GM19463 (cell line): ENCODE data around the gene SAFB2.

Experiments
- ATAC-seq: cut with Tn5 transposase; IDR thresholded peaks from one replicate; pipeline ENCODE4 v1.9.1; 2021; ENCODE audit warnings: mild to moderate bottlenecking, moderate library complexity; ENCODE audit not compliant: unreplicated experiment

SAFB2 gene

GRCh38 chr19:5585461-5586299 is 36.9 kb downstream of the SAFB2 start:
- no peak for ATAC-seq

- no peak for ATAC-seq
These were observed 42.4 kb downstream of the SAFB2 start for GRCh38 chr19:5580161-5580571.

DNA sequence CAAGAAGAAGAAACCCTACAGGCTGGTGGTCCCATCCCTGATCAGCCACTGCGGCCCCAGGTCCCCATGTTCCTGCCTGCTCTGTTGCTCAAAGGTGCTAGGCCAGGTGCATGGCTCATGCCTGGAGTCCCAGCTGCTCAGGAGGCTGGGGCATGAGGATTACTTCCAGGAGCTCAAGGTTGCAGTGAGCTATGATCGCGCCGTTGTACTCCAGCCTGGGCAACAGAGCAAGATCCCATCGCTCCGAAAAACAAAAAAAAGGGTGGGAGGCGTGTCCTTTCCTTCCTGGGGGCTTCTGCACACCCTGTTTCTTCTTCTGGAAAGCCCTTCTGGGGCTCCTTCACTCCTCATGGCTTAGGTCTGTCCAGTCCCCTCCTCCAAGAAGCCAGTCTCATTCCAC is 42.9 kb downstream of the SAFB2 start:
- no peak for ATAC-seq

GRCh38 chr19:5579286-5579685 is 43.3 kb downstream of the SAFB2 start:
- no peak for ATAC-seq

DNA sequence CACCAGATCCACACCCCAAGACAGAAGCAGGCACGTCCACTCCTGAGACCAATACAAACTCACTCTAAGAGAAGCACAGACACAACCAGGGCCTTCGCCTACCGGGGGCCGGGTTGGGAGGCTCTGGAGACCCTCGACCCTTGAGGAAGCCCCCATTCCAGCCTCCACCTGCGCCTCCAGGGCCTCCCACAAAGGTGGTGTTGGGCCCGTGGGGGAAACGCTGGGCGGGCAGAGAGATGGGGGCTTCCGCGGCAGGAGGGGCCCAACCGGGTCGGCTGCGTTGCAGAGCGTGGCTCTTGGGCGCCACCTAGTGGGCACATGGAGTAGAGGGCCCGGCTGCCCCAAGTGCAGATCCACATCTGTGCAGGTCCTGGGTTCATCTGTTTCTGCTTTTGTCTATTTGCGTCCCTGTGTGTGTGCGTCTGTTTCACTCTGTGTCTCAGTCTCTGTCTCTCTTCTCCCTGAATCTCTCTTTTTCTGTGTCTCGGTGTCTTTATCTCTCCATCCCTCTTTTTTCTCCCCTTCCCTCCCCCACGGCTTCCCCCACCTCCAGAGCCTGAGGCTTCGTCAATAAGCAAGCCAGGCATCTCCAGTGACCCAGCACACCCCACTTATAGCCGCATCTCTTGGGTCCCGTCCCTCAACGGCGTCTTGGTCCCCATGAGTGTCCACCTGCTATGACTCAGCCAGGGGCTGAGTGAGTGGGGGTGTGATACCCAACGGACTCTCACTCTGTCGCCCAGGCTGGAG is 44.3 kb downstream of the SAFB2 start:
- no peak for ATAC-seq

DNA sequence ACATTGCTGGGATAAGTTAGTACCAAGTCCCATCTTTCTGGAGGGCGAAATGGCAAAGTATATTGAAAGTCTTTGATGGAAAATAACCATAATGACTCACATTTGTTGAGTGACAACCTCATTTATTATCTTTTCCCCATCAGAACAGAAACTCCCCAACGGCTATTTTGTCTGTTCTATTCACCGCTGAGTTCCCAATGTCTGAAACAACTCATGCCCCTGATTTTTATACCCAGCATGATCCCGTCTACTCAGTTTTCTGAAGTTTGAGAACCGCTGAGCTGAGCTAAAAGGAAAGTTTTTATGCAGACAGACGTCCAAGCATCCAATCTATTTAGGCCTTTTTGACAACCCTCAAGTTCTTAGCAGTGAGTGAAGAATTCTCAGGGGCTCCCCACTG is 47.0 kb downstream of the SAFB2 start:
- no peak for ATAC-seq

DNA sequence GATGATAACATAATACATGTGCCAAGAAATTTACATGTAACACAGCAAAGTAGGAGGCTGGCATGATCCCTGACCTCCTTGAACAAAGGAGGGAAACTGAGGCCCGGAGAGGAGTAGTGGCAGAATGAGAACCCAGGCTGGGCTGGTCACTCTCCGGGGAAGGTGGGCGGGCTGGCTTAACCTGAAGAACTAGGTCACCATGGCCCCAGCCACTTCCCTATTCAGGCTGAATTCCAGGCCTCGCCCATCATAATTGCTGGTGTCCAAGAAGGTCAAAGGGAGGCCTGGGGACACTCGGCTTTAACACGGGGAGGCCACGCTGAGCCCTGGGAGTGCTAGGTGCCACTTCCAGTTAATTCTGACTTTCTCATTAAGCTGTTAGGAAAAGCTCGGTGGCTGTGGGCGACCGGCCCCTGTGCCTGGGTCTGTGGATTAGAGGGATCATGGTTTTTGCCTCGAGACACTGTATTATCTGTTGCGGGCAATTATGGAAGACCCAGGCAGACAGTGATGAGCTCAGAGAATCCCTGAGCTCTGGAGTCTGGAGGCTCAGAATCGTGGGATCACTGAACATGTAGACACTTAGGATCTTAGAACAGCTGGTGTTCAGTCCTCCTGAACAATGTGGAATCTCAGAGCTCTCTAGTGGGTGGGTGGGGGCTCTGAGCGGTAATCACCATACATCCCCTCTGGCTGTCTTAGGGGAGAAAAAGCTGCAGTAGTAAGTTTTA is 49.9 kb downstream of the SAFB2 start:
- no peak for ATAC-seq

- no peak for ATAC-seq
These were observed 50.8 kb downstream of the SAFB2 start for GRCh38 chr19:5571777-5572176.

- no peak for ATAC-seq
These were observed 54.6 kb downstream of the SAFB2 start for GRCh38 chr19:5567970-5568407.

DNA sequence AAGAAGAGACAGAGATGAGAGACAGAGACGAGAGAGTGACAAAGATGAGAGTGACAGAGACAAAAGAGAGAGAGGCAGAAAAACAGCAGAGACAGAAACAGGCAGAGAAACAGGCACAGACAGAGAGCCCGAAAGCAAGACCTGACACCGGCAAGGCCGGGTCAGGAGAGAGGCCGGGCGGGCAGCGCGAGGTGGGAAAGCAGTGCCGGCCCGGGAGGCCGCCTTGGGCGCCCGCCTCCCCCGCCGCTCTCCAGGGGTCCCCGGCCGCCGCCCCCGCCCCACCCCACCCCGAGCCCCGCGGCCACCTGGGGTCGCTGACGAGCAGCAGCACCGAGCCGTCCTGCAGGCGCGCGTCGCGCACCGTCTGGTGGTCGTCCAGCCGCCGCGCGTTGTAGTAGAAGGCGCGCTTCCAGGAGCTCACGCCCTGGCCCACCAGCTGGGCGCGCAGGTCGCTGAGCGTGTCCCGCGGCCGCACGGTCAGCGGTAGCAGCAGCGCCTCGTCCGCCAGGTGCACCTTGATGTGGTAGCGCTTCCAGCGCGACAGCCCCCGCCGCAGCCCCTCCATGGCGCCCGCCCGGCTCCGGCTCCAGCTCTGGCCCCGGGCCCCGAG is 55.1 kb downstream of the SAFB2 start, which contains the start of gene TINCR:
TSS of gene TINCR (minus strand) at position 594 of the 610 bp plus-strand sequence.
- ATAC-seq: no peak

DNA sequence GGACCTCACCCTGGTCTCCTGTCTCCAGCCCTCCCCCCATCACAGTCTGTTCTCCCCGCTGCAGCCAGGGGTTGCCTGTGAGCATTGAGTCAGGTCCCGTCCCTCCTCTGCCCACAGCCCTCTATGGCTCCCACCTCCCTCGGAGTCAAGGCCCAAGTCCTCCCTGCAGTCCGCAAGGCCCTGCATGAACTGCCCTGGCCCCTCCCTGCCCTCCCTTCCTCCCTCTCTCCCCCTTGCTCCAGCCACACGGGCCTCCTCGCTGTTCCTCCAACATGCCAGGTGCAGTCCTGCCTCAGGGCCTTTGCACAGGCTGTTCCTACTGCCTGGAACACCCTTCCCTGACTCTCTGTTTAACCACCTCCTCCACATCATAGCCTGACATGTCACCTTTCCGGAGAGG is 57.6 kb downstream of the SAFB2 start:
- no peak for ATAC-seq

GRCh38 chr19:5563935-5564612 is 58.5 kb downstream of the SAFB2 start:
- ATAC-seq: no peak

DNA sequence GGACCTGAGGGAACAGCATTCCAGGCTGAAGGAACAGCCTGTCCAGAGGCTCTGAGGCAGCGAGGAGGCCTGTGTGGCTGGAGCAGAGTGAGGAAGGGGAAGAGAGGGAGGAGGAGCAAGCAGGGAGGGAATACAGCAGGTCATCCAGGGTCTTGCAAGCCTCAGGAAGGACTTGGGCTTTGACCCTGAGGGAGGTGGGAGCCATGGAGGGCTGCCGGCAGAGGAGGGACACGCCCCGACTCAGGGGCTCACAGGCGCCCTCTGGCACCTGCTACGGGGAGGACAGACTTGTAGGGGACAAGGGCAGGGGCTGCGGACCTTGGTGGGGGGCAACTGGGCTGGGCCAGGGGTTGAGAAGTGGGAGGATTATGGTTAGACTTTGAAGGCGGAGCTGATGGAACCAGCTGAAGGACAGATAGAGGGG is 59.6 kb downstream of the SAFB2 start:
- no peak for ATAC-seq

DNA sequence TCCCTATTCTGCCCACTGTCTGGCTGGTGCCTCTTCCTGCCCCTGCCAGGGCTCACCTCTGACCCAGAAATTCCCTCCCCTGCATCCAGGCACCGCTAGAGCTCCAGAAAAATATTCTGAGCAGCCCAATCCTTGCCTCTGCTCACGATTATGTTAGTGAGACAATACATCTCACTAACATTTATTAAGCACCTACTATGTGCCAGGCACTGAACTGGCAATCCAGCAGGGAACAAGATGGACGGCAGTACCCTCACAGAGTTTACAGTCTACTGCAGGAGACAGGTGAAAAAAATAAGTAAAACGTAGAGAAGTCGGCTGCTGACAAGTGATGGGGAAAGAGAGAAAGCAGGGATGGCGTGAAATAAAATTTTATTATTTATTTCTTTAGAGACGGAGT is 60.3 kb downstream of the SAFB2 start:
- no peak for ATAC-seq

DNA sequence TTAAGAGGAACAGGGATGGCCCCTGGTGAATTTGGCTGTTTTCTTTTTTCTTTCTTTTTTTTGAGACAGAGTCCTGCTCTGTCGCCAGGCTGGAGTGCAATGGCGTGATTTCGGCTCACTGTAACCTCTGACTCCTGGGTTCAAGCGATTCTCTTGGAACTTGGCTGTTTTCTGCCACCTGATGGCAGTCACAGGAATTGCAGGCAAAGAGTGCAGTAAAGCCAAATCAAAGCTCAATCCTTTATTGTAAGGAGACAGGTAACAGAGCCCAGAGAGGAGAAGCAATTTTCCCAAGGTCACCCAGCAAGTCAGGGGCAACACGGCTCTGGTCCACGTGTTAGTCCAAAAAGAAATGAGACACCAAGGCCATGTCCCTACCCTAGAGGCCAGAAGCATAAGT is 61.0 kb downstream of the SAFB2 start:
- no peak for ATAC-seq

DNA sequence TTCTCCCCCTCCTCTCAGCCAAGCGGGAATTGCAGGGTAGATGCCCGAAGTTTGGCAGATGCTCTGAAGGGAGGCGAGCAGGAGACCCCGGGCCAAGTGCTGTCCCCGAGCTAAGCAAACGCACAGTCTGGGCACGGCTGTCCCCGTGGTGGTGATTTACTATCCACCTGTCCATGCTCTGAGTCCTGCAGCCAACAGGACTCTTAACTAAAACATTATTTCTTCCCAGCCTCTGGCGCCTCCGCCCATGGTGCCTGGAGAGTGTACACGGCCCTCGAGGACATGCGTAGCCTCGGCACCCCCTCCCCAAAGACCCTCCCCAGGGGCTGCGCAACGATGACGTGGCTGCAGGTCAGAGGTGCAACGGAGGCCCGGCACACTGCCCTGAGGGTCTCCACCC is 62.4 kb downstream of the SAFB2 start:
- ATAC-seq: no peak

GRCh38 chr19:5559804-5560133 is 62.8 kb downstream of the SAFB2 start:
- no peak for ATAC-seq

- ATAC-seq: no peak
These were observed 64.4 kb downstream of the SAFB2 start for GRCh38 chr19:5558101-5558621.

DNA sequence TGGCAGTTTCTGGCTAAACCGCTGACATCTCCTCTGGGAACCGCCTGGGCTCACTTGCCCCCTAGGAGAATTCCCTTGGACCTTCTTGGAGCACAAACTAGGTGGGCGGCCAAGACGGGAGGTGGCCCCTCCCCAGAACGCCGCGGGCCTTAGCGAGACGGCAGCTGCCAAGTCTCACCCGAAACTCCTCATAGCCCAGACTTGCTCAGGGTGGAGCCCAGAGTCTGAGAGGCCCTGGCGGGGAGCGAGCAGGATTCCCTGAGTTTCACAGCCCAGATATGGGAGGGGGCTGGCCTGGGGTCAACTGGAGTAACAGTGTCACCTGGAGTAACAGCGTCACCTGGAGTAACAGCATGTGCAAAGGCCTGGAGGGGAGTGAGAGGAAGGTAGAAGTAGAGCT is 64.9 kb downstream of the SAFB2 start:
- no peak for ATAC-seq

- no peak for ATAC-seq
These were observed 67.7 kb downstream of the SAFB2 start for GRCh38 chr19:5554828-5555227.
